ENCODE measurements around the gene PRKN.

Gene PRKN

DNA sequence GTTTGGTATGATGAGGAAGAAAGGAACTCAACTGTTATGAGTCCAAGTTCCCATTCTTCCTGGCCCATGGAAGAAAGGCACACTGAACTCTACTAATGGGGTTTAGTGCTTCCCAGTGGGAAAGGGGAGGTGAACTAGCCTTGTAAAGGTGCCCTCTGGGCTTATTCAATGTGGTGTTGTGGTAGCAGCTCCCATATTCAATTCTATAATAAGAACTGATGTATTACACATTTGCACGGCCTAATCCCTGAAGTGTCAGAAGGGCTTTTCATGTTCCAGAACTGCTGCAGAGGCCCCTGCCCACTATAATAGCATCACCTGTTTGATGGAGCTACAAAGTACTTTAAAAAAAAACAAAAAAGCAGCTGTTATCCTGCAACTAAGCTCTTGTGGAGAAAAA, 17.1 kb downstream of the PRKN start:
- H3K9ac ChIP-seq (ENCODE audit: low read depth, low read length), result no peak overlapping the region
- no peaks in the 10 kb centered on the region for H3K36me3 ChIP-seq (ENCODE audit: insufficient read depth, low read depth, low read length)
- H3K4me1 ChIP-seq (ENCODE audit: insufficient read depth, low read length), result peaks cover 4% of the 10 kb centered on the region; the same call in 1 of the 2 replicates
- no peak overlapping the region for H3K4me3 ChIP-seq (ENCODE audit: low read length)
- H3K27ac ChIP-seq (ENCODE audit: low read length), result no peak overlapping the region
- no peaks in the 10 kb centered on the region for H3K27me3 ChIP-seq (ENCODE audit: insufficient read depth, low read length)
- H3K9me3 ChIP-seq (ENCODE audit: insufficient read depth, low read depth, low read length), result peaks cover 3% of the 10 kb centered on the region; the same call in 1 of the 2 replicates

DNA sequence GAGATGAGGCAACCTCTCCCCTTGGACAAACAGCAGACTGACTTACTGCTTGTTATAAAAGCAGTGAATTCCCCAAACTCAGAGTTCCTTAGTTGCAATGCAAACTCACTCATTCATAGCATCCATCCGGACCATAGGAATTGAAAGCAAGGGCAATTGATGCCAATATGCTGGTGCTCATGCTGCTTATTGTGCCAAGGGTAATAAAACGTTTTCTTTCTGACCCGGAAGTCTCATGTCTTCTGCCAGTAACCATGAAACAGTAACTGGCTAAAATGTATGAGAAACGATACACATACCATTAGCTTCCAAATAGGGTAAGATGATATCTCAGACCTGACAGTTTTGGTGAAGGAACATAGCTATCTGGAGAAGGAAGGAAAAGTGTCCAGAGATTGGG, 18.1 kb downstream of the PRKN start:
- H3K9ac ChIP-seq (ENCODE audit: low read depth, low read length), result no peak overlapping the region
- H3K4me1 ChIP-seq (ENCODE audit: insufficient read depth, low read length), result peaks cover 4% of the 10 kb centered on the region; the same call in 1 of the 2 replicates
- H3K27me3 ChIP-seq (ENCODE audit: insufficient read depth, low read length), result no peaks in the 10 kb centered on the region
- H3K36me3 ChIP-seq (ENCODE audit: insufficient read depth, low read depth, low read length), result no peaks in the 10 kb centered on the region
- H3K27ac ChIP-seq (ENCODE audit: low read length), result no peak overlapping the region
- H3K4me3 ChIP-seq (ENCODE audit: low read length), result no peak overlapping the region
- H3K9me3 ChIP-seq (ENCODE audit: insufficient read depth, low read depth, low read length), result peaks cover 3% of the 10 kb centered on the region; the same call in 1 of the 2 replicates

DNA sequence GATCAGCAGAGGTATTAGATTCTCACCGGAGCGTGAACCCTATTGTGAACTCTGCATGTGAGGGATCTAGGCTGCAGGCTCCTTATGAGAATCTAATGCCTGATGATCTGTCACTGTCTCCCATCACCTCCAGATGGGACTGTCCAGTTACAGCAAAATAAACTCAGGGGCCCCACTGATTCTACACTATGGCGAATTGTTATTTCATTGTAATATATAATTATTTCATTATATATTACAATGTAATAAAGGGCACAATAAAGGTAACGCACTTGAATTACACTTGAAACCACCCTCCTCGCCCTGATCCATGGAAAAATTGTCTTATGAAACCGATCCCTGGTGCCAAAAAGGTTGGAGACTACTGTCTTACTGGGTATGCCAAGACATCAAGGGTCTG, 18.6 kb downstream of the PRKN start:
- peaks cover 2% of the 10 kb centered on the region; the same call in 1 of the 2 replicates for H3K4me1 ChIP-seq (ENCODE audit: insufficient read depth, low read length)
- H3K36me3 ChIP-seq (ENCODE audit: insufficient read depth, low read depth, low read length), result no peaks in the 10 kb centered on the region
- peaks cover 3% of the 10 kb centered on the region; the same call in 1 of the 2 replicates for H3K9me3 ChIP-seq (ENCODE audit: insufficient read depth, low read depth, low read length)
- H3K27ac ChIP-seq (ENCODE audit: low read length), result no peak overlapping the region
- H3K4me3 ChIP-seq (ENCODE audit: low read length), result no peak overlapping the region
- H3K9ac ChIP-seq (ENCODE audit: low read depth, low read length), result no peak overlapping the region
- no peaks in the 10 kb centered on the region for H3K27me3 ChIP-seq (ENCODE audit: insufficient read depth, low read length)

DNA sequence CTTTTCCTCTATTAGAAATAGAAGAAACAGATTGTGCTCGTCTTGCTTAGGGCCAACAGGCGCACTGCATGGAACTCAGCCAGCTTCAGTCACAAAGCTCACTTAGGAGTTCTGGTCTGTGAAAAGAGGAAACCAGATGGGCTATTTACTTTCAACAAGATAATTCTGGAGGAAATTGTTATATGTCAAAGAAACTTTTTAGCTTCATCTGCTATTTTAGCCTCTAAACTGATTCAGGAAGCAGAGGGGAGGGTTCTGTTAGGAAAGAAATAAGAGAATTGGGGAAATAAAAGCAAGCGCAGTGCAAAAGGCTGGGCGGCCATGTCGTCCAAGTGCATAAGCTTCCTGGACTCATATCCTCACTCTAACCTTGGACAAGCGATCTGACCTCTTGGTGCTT, 21.3 kb downstream of the PRKN start:
- H3K27me3 ChIP-seq (ENCODE audit: insufficient read depth, low read length), result no peaks in the 10 kb centered on the region
- peaks cover 3% of the 10 kb centered on the region; the same call in 1 of the 2 replicates for H3K9me3 ChIP-seq (ENCODE audit: insufficient read depth, low read depth, low read length)
- no peaks in the 10 kb centered on the region for H3K4me1 ChIP-seq (ENCODE audit: insufficient read depth, low read length)
- no peak overlapping the region for H3K4me3 ChIP-seq (ENCODE audit: low read length)
- no peak overlapping the region for H3K9ac ChIP-seq (ENCODE audit: low read depth, low read length)
- no peaks in the 10 kb centered on the region for H3K36me3 ChIP-seq (ENCODE audit: insufficient read depth, low read depth, low read length)
- H3K27ac ChIP-seq (ENCODE audit: low read length), result no peak overlapping the region

DNA sequence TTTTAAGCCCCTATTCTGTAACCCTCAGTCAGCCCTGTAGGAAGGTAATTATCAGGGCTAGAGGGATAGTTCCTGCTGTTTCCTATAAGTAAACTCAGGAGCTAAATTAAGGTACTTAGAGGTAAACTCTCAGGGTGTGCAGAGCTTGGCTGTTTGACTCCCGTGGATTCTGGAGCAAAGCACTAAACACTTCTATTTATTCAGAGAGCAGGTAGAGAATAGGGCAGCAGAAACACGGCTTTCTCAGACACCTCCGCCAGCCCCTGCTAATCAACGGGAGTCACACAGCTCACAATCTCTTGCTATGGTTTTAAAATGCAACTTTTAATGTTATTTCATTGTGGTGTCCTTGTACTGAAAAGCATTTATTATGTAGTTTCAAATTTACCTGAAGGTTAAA, 21.8 kb downstream of the PRKN start:
- Histone ChIP-seq H3K4me1 (ENCODE audit: insufficient read depth, low read length) (no peaks in the 10 kb centered on the region), H3K36me3 (ENCODE audit: insufficient read depth, low read depth, low read length) (no peaks in the 10 kb centered on the region), H3K27ac (ENCODE audit: low read length) (no peak overlapping the region), H3K9me3 (ENCODE audit: insufficient read depth, low read depth, low read length) (peaks cover 3% of the 10 kb centered on the region; the same call in 1 of the 2 replicates), H3K9ac (ENCODE audit: low read depth, low read length) (no peak overlapping the region), H3K27me3 (ENCODE audit: insufficient read depth, low read length) (no peaks in the 10 kb centered on the region), H3K4me3 (ENCODE audit: low read length) (no peak overlapping the region)

DNA sequence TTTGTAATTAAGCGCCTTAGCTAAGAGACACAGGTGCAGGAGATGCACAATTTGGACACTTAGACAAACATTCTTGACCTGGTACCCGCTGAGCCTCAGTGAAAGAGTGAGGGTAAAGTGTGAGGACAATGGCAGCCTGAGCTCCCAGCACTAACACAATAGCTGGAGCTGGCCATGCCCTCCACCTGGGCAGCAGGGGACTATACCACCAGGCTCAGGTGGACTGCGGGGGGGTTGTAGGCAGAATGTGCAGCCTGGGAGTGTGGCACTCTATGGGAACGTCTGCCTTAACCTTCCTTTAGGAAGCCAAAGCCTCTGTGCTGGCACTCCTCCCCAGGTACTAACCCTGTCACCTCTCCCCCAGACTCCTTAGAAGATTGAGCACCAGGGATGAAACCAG, 23.6 kb downstream of the PRKN start:
- Histone ChIP-seq H3K4me3 (ENCODE audit: low read length) (no peak overlapping the region), H3K27ac (ENCODE audit: low read length) (no peak overlapping the region), H3K9ac (ENCODE audit: low read depth, low read length) (no peak overlapping the region), H3K27me3 (ENCODE audit: insufficient read depth, low read length) (no peaks in the 10 kb centered on the region), H3K4me1 (ENCODE audit: insufficient read depth, low read length) (no peaks in the 10 kb centered on the region), H3K9me3 (ENCODE audit: insufficient read depth, low read depth, low read length) (no peaks in the 10 kb centered on the region), H3K36me3 (ENCODE audit: insufficient read depth, low read depth, low read length) (no peaks in the 10 kb centered on the region)

DNA sequence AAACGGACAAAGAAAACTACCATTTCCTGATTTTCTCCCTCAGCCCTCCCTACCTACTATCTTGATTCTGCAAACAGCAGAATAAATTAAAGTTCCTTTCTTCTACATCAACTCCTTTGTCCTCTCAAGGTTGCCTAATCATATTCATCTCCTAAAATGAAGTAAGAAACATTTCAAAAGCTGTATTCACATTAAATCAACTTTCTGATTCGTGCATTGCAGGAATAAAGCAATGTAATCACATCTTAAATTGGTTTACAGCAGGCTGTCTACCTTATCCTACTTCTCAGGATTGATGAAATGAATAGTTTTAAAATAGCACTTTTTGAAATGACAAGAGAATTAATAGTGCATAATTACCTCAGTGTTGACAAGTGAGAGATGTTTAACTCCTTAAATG, 25.1 kb downstream of the PRKN start:
- H3K4me1 ChIP-seq (ENCODE audit: insufficient read depth, low read length), result no peaks in the 10 kb centered on the region
- H3K27ac ChIP-seq (ENCODE audit: low read length), result no peak overlapping the region
- no peaks in the 10 kb centered on the region for H3K27me3 ChIP-seq (ENCODE audit: insufficient read depth, low read length)
- H3K9ac ChIP-seq (ENCODE audit: low read depth, low read length), result no peak overlapping the region
- no peaks in the 10 kb centered on the region for H3K9me3 ChIP-seq (ENCODE audit: insufficient read depth, low read depth, low read length)
- no peaks in the 10 kb centered on the region for H3K36me3 ChIP-seq (ENCODE audit: insufficient read depth, low read depth, low read length)
- no peak overlapping the region for H3K4me3 ChIP-seq (ENCODE audit: low read length)

DNA sequence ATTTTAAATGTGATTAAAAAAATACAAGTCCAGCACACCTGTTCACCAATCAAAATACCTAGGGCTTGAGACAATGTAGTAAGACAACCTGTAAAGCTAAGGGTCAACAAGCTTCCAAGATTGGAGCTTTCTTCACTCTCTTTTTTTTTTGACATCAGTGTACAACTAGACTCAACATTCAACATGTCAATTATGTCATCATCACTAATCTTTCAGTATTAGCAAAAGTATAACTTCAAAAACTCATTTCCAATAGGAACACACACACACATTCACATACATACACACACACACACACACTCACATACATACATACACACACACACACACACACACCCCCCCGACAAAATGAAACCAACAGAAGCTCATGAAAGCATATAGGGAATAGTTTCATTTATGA, 26.0 kb downstream of the PRKN start:
- no peak overlapping the region for H3K4me3 ChIP-seq (ENCODE audit: low read length)
- H3K9me3 ChIP-seq (ENCODE audit: insufficient read depth, low read depth, low read length), result no peaks in the 10 kb centered on the region
- no peaks in the 10 kb centered on the region for H3K27me3 ChIP-seq (ENCODE audit: insufficient read depth, low read length)
- no peak overlapping the region for H3K27ac ChIP-seq (ENCODE audit: low read length)
- no peaks in the 10 kb centered on the region for H3K4me1 ChIP-seq (ENCODE audit: insufficient read depth, low read length)
- H3K9ac ChIP-seq (ENCODE audit: low read depth, low read length), result no peak overlapping the region
- H3K36me3 ChIP-seq (ENCODE audit: insufficient read depth, low read depth, low read length), result no peaks in the 10 kb centered on the region

DNA sequence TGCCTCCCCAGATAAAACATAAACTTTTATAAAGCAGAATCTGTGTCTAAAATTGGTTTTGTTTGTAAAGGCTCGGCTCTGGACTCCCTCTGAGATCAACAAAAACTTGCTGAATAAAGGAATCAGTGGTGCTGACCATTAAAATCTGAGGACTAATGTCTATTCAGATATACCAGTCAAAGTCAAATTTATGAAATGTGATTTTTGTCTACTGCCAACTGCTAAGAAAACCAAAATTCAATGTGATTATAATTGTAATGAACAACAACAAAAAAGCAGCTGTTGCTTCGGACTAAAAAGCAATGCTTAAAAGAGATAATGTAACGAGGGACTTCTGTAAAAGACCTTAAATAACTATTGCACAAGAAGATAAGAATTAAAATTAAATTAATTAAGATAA, 26.6 kb downstream of the PRKN start:
- H3K27ac ChIP-seq (ENCODE audit: low read length), result no peak overlapping the region
- H3K27me3 ChIP-seq (ENCODE audit: insufficient read depth, low read length), result no peaks in the 10 kb centered on the region
- H3K9ac ChIP-seq (ENCODE audit: low read depth, low read length), result no peak overlapping the region
- no peaks in the 10 kb centered on the region for H3K9me3 ChIP-seq (ENCODE audit: insufficient read depth, low read depth, low read length)
- no peaks in the 10 kb centered on the region for H3K36me3 ChIP-seq (ENCODE audit: insufficient read depth, low read depth, low read length)
- no peaks in the 10 kb centered on the region for H3K4me1 ChIP-seq (ENCODE audit: insufficient read depth, low read length)
- H3K4me3 ChIP-seq (ENCODE audit: low read length), result no peak overlapping the region

DNA sequence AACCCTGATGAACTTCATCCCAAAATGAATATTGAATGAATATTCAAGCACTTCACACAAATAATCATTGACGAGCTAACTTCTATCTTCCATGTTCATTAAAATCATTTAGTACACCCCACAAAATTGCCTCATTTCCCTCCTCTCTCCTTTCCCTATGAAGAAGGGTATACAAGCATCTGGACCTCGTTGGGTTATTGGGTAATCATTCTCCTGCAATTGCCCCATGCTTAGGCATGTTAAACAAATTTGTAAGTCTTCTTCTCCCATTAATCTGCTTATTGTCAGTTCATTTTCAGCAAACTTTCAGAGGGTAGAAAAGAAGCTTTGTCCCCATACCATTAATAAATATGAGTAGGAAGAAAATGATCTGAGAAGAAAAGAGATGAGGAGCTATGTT, 27.6 kb downstream of the PRKN start:
- H3K4me3 ChIP-seq (ENCODE audit: low read length), result no peak overlapping the region

DNA sequence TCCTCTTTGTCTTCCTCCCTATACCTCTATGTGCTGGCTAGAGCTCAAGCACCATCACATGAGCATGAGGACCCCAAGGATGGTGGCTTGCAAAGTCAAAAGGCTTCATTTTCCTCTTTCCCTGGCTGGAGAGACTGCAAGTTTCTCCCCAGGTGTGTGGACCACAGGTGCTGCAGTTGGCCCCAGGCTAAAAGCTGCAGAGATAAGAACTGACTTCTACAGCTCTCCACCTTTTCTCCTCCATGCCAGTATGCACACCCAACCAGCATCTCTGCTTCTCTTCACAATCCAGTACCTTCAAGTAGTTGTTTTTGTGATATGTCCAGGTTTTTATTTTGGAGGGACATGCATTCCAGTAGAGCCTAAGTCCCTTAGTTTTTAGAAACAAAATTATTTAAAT, 29.1 kb downstream of the PRKN start:
- Histone ChIP-seq H3K36me3 (ENCODE audit: insufficient read depth, low read depth, low read length) (no peaks in the 10 kb centered on the region), H3K27ac (ENCODE audit: low read length) (no peak overlapping the region), H3K27me3 (ENCODE audit: insufficient read depth, low read length) (no peaks in the 10 kb centered on the region), H3K9me3 (ENCODE audit: insufficient read depth, low read depth, low read length) (no peaks in the 10 kb centered on the region), H3K4me3 (ENCODE audit: low read length) (no peak overlapping the region), H3K9ac (ENCODE audit: low read depth, low read length) (no peak overlapping the region), H3K4me1 (ENCODE audit: insufficient read depth, low read length) (no peaks in the 10 kb centered on the region)

More for the DNA sequence above, 27.6 kb downstream of the PRKN start:
- no peaks in the 10 kb centered on the region for H3K4me1 ChIP-seq (ENCODE audit: insufficient read depth, low read length)
- H3K27ac ChIP-seq (ENCODE audit: low read length), result no peak overlapping the region
- H3K36me3 ChIP-seq (ENCODE audit: insufficient read depth, low read depth, low read length), result no peaks in the 10 kb centered on the region
- no peaks in the 10 kb centered on the region for H3K27me3 ChIP-seq (ENCODE audit: insufficient read depth, low read length)
- no peak overlapping the region for H3K9ac ChIP-seq (ENCODE audit: low read depth, low read length)
- no peaks in the 10 kb centered on the region for H3K9me3 ChIP-seq (ENCODE audit: insufficient read depth, low read depth, low read length)

DNA sequence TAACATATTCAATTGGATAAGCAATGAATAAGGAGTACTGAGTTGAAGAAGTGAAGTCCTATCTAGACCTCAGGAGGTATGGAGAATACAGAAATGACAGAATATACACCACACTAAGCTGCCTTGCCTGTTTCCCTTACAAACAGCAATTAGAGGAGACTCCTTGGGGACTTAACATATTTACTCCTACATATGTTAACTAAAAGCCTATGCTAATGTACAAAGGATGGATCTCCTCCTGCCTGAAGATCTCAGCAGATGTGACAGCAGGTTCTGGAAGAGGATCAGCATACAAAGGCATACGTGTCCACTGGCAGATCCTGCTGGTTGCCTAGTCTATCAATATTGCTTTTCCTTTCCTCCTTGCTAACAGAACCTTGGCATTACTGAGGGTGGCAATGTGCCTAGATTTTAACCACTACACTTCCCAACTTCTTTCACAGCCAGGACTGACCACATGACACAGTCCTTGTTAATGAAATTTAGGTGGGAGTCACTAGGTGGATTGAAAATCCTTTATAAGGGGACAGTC, 29.6 kb downstream of the PRKN start:
- H3K27ac ChIP-seq (ENCODE audit: low read length), result no peak overlapping the region
- no peaks in the 10 kb centered on the region for H3K36me3 ChIP-seq (ENCODE audit: insufficient read depth, low read depth, low read length)
- H3K9me3 ChIP-seq (ENCODE audit: insufficient read depth, low read depth, low read length), result no peaks in the 10 kb centered on the region
- no peak overlapping the region for H3K4me3 ChIP-seq (ENCODE audit: low read length)
- no peak overlapping the region for H3K9ac ChIP-seq (ENCODE audit: low read depth, low read length)
- no peaks in the 10 kb centered on the region for H3K4me1 ChIP-seq (ENCODE audit: insufficient read depth, low read length)
- H3K27me3 ChIP-seq (ENCODE audit: insufficient read depth, low read length), result no peaks in the 10 kb centered on the region

Measured in iPS-20b (cell line).